Neural cell (in vitro differentiated cells): Measurements from ENCODE around the gene MGAT5B.

Source experiments
- EP300 ChIP-seq: fragments of 450-650 bp; conservative IDR thresholded peaks from 2 replicates; pipeline ENCODE4 v1.6.1; 2014; ENCODE audit warnings: antibody characterized with exemption, mild to moderate bottlenecking, moderate library complexity; ENCODE audit not compliant: poor library complexity, severe bottlenecking
- EZH2 ChIP-seq: fragments of 200-600, 300-800 bp; shearing (Covaris generic), sonication (generic); IDR thresholded peaks from 2 replicates; pipeline ENCODE4 v1.6.1; 2014; ENCODE audit warnings: antibody characterized with exemption, low read length, borderline replicate concordance, mild to moderate bottlenecking; ENCODE audit not compliant: insufficient read depth, poor library complexity, severe bottlenecking
- POLR2AphosphoS5 ChIP-seq: IDR thresholded peaks from 2 replicates; pipeline ENCODE4 v1.6.1; 2012
- RAD21 ChIP-seq: fragments of 450-650 bp; conservative IDR thresholded peaks from 2 replicates; pipeline ENCODE4 v1.6.1; 2014; ENCODE audit warnings: antibody characterized with exemption, mild to moderate bottlenecking, moderate library complexity
- REST ChIP-seq: IDR thresholded peaks from 2 replicates; pipeline ENCODE4 v1.6.1; 2012; ENCODE audit warnings: borderline replicate concordance
- TAF1 ChIP-seq: IDR thresholded peaks from 2 replicates; pipeline ENCODE4 v1.6.1; 2012; ENCODE audit warnings: low read depth
- TF ChIP-seq, protein P1 (sequence below): fragments of 450-650 bp; IDR thresholded peaks from 2 replicates; pipeline ENCODE4 v1.5.1; 2014; ENCODE audit warnings: antibody characterized with exemption, mild to moderate bottlenecking, moderate library complexity; ENCODE audit not compliant: poor library complexity, severe bottlenecking

DNA sequence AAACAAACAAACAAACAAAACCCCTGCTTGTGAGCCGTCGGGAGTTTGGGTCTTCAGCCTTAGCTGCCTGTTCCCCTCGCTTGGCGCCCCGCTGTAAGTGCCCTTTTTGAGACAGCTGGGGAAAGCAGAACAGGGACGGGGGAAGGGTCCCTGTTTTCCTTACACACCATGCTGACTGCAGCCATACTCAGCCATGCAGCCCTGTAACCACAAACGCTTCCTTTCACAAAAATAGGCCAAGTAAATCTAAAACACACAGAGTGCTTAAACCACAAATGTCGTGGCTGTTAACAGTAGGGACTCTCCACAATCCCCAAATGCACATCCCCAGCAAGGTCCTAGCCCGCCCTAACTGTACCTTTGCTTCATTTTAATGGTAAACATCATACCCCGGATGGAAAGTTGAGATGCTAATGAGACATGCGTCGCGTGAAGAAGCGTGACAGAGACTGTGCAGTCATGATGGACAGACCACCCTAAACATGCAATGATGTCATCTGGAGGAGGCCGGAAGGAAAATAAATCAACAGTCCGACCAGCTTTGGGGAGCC is 129.9 kb downstream of the MGAT5B start:
- TF ChIP-seq EP300 (no peak), POLR2AphosphoS5 (no peak), RAD21 (no peak), TAF1 (no peak), EZH2 (no peak), REST (no peak)
- TF ChIP-seq, protein P1, sequence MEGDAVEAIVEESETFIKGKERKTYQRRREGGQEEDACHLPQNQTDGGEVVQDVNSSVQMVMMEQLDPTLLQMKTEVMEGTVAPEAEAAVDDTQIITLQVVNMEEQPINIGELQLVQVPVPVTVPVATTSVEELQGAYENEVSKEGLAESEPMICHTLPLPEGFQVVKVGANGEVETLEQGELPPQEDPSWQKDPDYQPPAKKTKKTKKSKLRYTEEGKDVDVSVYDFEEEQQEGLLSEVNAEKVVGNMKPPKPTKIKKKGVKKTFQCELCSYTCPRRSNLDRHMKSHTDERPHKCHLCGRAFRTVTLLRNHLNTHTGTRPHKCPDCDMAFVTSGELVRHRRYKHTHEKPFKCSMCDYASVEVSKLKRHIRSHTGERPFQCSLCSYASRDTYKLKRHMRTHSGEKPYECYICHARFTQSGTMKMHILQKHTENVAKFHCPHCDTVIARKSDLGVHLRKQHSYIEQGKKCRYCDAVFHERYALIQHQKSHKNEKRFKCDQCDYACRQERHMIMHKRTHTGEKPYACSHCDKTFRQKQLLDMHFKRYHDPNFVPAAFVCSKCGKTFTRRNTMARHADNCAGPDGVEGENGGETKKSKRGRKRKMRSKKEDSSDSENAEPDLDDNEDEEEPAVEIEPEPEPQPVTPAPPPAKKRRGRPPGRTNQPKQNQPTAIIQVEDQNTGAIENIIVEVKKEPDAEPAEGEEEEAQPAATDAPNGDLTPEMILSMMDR, result no peak
